Measurements from ENCODE around the gene P2RY2. TPM values are rescaled to one million over a fixed set of nuclear protein-coding genes. Genes with fewer than 3 reads are reported as not detected.

The P2RY2 gene
- polyA plus RNA-seq, 1 of the 3 experiments (the other 2 are of a cell fraction): 0.12 TPM

- H3K27me3 ChIP-seq (ENCODE audit: insufficient read depth): no peaks in the 10 kb centered on the region
- no peak overlapping the region for H2AFZ ChIP-seq (ENCODE audit: low read depth)
- ChIA-PET CTCF (interaction anchor here (0.9 kb wide), 1 partner anchor 86 kb away, joined by 3 read pairs; no protein-coding TSS in a partner anchor), POLR2A (no interaction called here)
- H3K36me3 ChIP-seq (replicated peaks in 1 of 2; ENCODE audit: control insufficient read depth in 1 of 2, insufficient read depth in 2 of 2, low read length in 1 of 2): no peaks in the 10 kb centered on the region
- H3F3A ChIP-seq (replicated peaks; ENCODE audit: insufficient read depth): no peaks in the 10 kb centered on the region
- DNase-seq: no peak
- no peak overlapping the region for H3K9ac ChIP-seq
- no peak overlapping the region for H3K4me2 ChIP-seq
- H4K20me1 ChIP-seq (ENCODE audit: insufficient read depth): no peaks in the 10 kb centered on the region
- no peaks in the 10 kb centered on the region for H3K9me2 ChIP-seq
- no peaks in the 10 kb centered on the region for H3K79me2 ChIP-seq (ENCODE audit: insufficient read depth)
- H3K4me3 ChIP-seq (ENCODE audit: low read depth in 2 of 2, low read length in 1 of 2): no peak overlapping the region
- WGBS (ENCODE audit: low lambda C conversion rate): 93% methylated on average over 2 of the region's 4 CpGs
- TF ChIP-seq, protein P1, sequence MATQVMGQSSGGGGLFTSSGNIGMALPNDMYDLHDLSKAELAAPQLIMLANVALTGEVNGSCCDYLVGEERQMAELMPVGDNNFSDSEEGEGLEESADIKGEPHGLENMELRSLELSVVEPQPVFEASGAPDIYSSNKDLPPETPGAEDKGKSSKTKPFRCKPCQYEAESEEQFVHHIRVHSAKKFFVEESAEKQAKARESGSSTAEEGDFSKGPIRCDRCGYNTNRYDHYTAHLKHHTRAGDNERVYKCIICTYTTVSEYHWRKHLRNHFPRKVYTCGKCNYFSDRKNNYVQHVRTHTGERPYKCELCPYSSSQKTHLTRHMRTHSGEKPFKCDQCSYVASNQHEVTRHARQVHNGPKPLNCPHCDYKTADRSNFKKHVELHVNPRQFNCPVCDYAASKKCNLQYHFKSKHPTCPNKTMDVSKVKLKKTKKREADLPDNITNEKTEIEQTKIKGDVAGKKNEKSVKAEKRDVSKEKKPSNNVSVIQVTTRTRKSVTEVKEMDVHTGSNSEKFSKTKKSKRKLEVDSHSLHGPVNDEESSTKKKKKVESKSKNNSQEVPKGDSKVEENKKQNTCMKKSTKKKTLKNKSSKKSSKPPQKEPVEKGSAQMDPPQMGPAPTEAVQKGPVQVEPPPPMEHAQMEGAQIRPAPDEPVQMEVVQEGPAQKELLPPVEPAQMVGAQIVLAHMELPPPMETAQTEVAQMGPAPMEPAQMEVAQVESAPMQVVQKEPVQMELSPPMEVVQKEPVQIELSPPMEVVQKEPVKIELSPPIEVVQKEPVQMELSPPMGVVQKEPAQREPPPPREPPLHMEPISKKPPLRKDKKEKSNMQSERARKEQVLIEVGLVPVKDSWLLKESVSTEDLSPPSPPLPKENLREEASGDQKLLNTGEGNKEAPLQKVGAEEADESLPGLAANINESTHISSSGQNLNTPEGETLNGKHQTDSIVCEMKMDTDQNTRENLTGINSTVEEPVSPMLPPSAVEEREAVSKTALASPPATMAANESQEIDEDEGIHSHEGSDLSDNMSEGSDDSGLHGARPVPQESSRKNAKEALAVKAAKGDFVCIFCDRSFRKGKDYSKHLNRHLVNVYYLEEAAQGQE (IDR thresholded peaks at IDR 0.05; ENCODE audit: low read depth, low read length): peak; percentile 77
- TF ChIP-seq, protein P2, sequence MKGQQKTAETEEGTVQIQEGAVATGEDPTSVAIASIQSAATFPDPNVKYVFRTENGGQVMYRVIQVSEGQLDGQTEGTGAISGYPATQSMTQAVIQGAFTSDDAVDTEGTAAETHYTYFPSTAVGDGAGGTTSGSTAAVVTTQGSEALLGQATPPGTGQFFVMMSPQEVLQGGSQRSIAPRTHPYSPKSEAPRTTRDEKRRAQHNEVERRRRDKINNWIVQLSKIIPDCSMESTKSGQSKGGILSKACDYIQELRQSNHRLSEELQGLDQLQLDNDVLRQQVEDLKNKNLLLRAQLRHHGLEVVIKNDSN (IDR thresholded peaks at IDR 0.05; ENCODE audit: borderline replicate concordance, low read depth): no peak
- H3K4me1 ChIP-seq (ENCODE audit: control insufficient read depth in 1 of 2, insufficient read depth in 2 of 2, low read depth in 1 of 2, low read length in 1 of 2): peaks cover 0 to 8% of the 10 kb centered on the region in 2 experiments; a peak in 1 of 4 replicates
- no peak overlapping the region for H3K27ac ChIP-seq (ENCODE audit: low read depth in 2 of 2, low read length in 1 of 2)
- H3K9me3 ChIP-seq: no peaks in the 10 kb centered on the region
Observed at GRCh38 chr11:73203790-73204189, 14.3 kb upstream of the P2RY2 start.

GRCh38 chr11:73204711-73205121 is 13.4 kb upstream of the P2RY2 start:
- no peaks in the 10 kb centered on the region for H3K79me2 ChIP-seq (ENCODE audit: insufficient read depth)
- no peaks in the 10 kb centered on the region for H3K27me3 ChIP-seq (ENCODE audit: insufficient read depth)
- no peaks in the 10 kb centered on the region for H4K20me1 ChIP-seq (ENCODE audit: insufficient read depth)
- no peaks in the 10 kb centered on the region for H3F3A ChIP-seq (replicated peaks; ENCODE audit: insufficient read depth)
- CTCF ChIA-PET: interaction anchor here (0.9 kb wide), 1 partner anchor 85 kb away, joined by 3 read pairs; no protein-coding TSS in a partner anchor
- H3K27ac ChIP-seq (ENCODE audit: low read depth in 2 of 2, low read length in 1 of 2): no peak overlapping the region
- H3K9ac ChIP-seq: no peak overlapping the region
- no peak overlapping the region for H2AFZ ChIP-seq (ENCODE audit: low read depth)
- DNase-seq: no peak
- peaks cover 0 to 8% of the 10 kb centered on the region in 2 experiments; a peak in 1 of 4 replicates for H3K4me1 ChIP-seq (ENCODE audit: control insufficient read depth in 1 of 2, insufficient read depth in 2 of 2, low read depth in 1 of 2, low read length in 1 of 2)
- no peaks in the 10 kb centered on the region for H3K9me2 ChIP-seq
- H3K4me3 ChIP-seq (ENCODE audit: low read depth in 2 of 2, low read length in 1 of 2): no peak overlapping the region
- H3K4me2 ChIP-seq: no peak overlapping the region
- 77% methylated on average over 8 of the region's 8 CpGs for WGBS (ENCODE audit: low lambda C conversion rate)
- TF ChIP-seq FOSL2 (IDR thresholded peaks at IDR 0.05; ENCODE audit: borderline replicate concordance, low read depth): no peak
- no peak for TF ChIP-seq TAF1 (IDR thresholded peaks at IDR 0.05; ENCODE audit: borderline replicate concordance, low read depth, low read length)
- TF ChIP-seq POLR2AphosphoS5 (IDR thresholded peaks at IDR 0.05; ENCODE audit: low read depth, low read length): no peak
- TF ChIP-seq, protein P1 (IDR thresholded peaks at IDR 0.05; ENCODE audit: low read depth, low read length): no peak
- no peak for TF ChIP-seq MEF2A (IDR thresholded peaks at IDR 0.05; ENCODE audit: borderline replicate concordance, low read depth)
- no peak for TF ChIP-seq JUND (IDR thresholded peaks at IDR 0.05)
- H3K36me3 ChIP-seq (replicated peaks in 1 of 2; ENCODE audit: control insufficient read depth in 1 of 2, insufficient read depth in 2 of 2, low read length in 1 of 2): no peaks in the 10 kb centered on the region
- H3K9me3 ChIP-seq: no peaks in the 10 kb centered on the region
- POLR2A ChIA-PET: no interaction called here
